Dermis blood vessel endothelial cell (primary cell): ENCODE results near the gene NFKBIE. TPM values are rescaled to one million over a fixed set of nuclear protein-coding genes. Genes with fewer than 3 reads are reported as not detected.

Experiments
- DNase-seq: peaks from one replicate; pipeline ENCODE4 v3.0.0; 2010
- total RNA-seq: library from RNA; depleted of rRNA; stranded (reverse); fragments of >200 nt; gene quantifications from 2 replicates; pipeline ENCODE4 v1.2.3, GENCODE V29; 2014

Gene NFKBIE
- total RNA-seq, 1 donor from 2014 or later, result 41.7 TPM

DNA sequence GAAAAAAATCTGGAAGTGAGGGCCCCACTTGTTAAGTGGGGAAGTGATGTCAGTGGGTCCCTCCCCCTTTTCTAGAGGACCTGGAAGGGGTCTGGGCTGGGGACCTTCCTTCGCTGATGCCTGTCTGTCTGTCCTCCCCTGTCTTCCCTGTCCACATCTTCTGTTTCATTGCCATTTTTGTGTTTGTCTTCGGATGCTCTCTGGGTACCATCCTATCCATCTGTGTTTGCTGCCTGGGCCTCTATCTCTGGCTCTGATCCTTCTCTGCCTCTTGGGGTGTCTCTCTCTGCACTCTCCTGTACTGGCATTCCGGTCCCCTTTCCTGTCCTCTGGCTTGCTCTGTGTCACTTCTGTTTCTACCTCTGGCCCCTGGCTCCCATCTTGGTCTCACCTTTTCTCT is 7.2 kb upstream of the NFKBIE start:
- no peak for DNase-seq

DNA sequence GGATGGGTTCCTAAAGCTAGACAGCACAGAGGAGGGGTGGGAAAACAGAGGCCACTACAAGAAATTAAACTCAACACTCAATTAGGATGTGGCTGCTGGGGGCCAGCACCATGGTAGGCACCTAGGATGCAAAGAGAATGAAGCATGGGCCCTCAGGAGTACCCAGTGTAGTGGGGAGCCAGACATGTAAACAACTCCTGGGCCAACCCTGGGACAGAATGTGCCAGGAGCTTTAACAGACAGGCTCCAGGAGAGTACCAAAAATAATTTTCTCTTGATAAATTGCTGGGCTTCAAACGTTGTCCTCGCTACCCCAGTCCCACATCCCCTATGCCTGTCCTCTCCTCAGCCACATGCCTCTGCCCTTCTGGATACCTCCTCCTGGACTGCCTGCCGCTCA is 6.6 kb upstream of the NFKBIE start:
- DNase-seq, result no peak

DNA sequence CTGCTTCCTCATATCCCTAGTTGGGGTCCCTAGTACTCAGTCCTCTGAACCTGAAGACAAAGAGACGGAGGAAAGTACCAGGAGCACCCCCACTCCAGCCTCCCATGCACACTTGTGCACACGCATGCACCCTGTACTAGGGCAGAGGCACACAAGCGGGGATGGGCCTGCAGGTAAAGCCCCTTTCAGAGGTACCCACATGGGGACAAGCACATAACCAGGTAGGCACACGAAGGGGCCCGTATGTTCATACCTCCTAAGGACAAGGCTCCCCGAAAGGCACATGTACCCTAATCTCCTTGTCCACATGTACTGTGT is 6.0 kb upstream of the NFKBIE start:
- no peak for DNase-seq

DNA sequence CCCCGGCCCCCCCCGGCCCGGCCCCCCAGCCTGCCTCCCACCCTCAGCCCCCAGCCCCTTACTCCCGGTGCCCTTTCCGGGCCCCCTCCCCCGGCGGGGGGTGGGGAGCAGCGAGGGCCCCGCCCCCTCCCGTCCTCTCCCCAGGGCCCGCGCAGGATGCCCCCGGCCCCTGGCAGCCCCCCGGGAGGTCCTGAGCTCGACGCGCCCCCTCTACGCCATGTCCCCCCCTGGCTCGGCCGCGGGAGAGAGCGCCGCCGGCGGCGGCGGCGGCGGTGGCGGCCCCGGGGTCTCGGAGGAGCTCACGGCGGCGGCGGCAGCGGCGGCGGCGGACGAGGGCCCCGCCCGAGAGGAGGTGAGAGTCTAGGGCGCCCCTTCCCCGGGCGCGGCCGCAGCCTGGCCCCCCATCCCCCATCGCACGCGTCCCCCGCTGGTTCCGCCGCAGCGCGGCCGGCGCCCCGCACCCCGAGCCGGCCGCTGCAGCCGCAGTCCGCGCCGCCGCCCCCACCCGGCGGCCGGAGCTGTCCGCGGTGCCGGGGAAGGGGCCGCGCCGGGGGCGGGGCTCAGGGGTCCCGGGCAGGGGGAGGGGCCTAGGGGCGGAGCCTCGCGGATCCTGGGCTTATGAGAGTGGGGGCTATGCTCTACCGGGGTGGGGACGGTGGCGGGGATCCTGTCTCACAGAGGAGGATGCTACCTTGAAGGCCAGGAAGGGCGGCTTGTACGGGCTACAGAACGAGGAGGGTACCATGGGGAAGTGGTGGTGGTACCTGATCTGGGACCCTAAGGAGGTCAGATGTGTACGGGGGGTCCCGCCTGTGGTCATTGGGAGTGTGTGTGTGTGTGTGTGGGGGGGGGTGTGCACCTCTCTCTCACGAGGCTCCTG is 5.4 kb upstream of the NFKBIE start:
- DNase-seq, result no peak

DNA sequence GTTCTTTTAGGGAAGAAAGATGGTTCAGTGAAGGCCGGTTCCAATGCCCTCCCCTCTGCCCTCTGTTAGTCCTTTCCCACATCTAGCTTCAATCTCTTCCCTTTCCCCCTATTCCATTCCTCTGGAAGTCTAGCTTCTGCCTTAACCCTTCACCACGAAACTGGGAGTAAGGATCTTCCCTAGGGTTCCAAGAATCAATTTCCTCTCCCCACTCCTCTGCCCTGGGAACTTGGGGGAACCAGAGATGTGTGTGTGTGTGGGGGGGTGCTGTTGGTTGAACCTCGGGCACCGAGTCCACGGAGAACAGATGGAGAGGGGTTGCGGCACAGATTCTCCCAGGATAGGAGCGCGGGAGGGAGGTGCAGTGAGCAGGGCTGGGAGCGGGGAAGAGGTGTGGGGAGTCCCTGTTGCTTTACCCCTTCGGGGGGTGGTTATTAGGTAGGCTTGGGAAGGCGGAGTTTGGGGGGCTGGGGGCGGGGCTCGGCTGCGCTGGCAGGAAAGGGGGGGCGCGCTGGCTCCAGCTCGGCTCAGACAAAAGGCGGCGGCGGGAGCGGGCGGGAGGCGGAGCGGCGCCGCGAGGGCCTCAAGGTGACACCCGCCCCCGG is 4.7 kb upstream of the NFKBIE start, which contains the start of gene TMEM151B:
Gene TMEM151B (plus strand): TSS at position 530 of the 605 bp plus-strand sequence. CDS start 293 bp downstream, outside the sequence.
- no peak for DNase-seq

DNA sequence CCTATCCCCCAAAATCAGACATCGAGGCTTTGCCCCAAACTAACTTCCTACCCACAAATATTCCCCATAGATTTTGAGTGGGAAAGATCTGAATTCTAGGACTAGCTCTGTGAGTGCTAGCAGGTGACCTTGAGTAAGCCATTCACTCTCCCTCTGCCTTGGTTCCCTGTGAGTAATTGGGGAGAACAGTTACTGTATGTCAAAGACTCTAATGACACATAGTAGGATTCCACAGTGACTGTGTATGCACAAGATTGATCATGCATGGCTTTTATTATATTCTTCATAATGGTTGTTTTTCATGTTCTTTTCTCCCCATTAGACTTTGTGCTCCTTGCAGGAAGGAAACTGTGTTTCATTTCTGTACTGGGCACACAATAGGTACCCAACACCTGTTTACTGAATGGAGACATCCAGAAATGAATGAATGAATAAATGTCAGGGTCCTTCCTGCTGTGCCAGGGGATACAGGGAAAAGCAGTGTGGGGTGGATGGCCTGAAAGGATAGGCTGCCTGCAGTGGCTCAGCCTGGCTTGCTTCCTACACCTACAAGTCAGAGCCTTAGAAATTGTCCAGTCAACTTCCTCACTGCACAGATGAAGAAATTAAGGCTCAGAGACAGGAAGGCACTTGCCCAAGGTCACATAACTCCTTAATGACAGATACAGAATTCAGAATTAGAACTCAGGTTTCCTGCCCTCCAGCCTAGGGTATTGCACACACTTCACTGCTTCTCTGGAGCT is 4.0 kb upstream of the NFKBIE start:
- DNase-seq, result no peak

DNA sequence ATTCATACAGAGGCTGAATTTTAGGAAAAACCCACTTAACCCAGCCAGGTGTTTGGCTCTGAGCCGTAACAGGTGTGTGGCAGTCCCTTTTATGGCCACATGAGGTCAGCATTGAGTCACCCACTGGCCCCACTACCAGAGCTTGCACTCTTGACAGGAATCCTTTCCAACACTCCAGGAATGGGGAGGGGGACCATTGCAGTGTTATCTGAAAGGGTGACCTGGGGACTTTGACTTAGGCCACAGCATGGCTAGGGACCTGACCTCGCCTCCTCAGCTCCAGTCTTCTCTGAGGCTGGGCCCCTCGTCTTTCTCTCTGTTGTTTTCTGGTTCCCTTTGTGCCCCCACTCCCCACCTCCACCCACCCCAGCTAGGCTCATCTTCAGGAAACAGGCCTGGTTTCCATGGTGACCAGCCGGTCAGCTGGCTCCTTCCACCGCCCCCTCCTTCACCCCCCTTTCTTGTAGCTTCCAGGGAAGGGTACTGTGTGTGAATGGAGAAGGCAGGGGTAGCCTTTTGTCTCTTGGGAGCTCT is 2.8 kb upstream of the NFKBIE start:
- peak; percentile 78 for DNase-seq

DNA sequence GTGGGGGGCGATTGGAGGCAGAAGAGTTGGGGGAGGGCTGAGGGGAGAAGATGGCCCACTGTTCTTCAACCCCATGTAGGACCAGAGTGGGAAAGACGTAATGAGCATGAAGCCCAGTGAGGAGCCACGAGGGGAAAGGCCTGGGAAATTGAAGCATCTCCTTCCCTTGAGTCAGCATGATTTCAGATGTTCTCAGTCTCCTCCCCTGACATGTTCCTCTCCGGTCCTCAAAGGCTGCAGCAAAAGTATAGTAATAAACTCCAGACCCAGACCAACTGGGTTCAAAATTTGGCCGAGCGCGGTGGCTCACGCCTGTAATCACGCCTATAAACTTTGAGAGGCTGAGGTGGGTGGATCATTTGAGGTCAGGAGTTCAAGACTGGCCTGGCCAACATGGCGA is 1.9 kb upstream of the NFKBIE start:
- no peak for DNase-seq

DNA sequence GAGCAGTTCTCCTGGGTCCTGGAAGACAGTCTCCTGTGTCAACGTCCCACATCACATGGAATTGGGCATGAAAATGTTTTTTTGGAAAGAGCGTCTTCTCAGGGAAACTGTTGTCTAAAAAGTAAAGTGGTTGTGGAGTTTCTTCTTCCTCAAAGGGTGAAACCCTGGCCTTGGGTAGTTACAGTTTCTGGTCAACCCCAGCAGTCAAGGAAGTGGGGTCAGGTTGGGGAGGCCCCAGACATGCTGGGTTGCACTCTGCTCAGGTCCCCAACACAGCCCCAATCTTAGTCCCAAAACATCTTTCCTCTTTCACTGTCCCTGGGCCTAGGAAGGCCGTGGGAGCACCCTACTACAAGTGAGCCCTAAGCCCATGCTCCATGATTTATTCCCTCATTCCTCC is 996 bp upstream of the NFKBIE start:
- no peak for DNase-seq

DNA sequence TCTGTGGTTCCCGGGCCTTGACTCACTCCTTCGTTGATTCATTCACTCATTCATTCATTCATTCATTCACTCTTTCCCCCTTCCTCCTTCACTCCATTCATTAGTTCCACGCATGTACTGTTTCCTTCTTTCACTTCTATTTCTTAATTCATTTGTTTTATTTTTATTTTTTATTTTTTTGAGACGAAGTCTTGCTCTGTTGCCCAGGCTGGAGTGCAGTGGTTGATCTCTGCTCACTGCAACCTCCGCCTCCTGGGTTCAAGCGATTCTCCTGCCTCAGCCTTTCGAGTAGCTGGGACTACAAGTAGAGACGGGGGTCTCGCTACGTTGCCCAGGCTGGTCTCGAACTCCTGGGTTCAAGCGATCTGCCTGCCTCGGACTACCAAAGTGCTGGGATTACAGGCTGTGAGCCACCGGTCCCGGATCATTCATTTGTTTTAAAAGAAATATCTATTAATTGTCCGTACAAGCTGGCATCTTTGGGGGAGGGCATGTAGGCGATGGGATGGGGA is 427 bp upstream of the NFKBIE start:
- DNase-seq, result no peak

DNA sequence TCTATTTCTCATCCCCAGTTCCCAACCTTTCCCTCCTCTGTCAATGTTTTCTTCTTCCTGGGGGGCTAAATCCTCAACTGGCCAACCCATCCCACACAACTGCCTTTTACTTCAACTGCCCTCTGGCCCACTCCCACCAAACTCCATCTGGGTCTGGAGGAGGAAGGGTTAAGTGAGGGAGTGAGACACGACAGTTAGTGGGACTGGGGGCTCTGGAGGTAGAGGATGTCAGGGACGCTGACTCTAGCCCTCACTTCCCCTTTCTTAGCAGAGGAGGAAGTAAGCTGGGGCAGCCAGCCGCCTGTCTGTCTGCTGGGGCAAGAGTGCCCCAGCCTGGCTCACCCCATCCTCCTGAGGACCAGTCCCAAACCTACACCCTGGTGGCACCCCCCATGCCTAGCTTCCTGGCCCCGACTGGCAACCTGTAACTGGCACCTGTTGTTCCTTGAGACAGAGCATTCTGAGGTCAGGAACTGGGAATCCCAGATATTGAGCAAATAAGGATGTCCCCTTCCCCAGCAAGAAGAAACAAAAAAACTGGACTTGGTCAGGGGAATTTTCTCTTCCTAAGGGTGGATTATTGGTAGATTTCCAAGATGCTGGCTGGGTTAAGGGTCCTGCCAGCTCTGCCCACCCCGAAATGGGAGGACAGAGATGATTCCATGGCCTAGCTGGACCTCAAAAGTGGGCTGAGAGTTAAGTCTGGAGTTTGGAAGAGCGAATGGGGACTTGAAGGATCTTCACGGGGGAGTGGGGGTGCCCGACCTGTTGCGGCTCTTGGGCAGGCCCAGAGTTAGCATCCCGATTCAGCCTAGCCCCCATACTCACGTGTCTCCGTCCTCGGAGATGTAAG is 971 bp downstream of the NFKBIE start:
- DNase-seq, result no peak

DNA sequence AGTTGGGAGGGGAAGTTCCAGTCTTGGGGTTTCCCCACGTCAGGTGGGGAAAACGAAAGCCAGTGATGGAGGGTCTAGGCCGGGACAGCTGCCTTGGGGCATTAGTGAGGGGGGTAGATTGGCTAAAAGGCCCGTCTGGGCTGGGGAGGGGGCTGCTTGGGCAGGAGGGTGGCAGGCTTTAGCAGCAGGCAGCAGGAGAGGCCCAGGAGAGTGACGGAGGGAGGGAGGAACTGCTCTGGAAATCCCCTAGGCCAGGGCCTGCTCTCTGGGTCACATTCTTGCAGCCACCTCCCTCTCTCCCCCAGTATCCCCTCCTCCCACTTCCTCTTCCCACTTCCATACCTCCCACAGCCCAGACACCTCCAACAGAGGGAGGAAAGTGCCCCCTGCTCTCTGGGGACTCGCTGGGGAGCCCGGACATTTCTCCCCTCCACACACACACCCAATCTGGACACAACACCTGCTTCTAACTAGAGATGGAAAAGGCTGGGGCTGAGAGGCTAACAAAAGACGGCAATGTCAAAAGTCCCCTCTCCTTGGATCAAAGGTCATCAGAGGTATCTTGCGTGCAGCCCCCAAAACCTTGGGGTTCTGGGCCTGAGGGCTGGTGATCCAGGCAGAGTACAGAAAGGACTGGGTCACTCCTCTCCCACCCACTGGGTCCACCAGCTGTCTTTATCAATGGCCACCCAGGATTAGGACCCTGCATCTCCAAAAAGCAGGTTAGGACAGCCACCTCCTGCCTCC is 1.8 kb downstream of the NFKBIE start:
- DNase-seq, result peak; percentile 48

DNA sequence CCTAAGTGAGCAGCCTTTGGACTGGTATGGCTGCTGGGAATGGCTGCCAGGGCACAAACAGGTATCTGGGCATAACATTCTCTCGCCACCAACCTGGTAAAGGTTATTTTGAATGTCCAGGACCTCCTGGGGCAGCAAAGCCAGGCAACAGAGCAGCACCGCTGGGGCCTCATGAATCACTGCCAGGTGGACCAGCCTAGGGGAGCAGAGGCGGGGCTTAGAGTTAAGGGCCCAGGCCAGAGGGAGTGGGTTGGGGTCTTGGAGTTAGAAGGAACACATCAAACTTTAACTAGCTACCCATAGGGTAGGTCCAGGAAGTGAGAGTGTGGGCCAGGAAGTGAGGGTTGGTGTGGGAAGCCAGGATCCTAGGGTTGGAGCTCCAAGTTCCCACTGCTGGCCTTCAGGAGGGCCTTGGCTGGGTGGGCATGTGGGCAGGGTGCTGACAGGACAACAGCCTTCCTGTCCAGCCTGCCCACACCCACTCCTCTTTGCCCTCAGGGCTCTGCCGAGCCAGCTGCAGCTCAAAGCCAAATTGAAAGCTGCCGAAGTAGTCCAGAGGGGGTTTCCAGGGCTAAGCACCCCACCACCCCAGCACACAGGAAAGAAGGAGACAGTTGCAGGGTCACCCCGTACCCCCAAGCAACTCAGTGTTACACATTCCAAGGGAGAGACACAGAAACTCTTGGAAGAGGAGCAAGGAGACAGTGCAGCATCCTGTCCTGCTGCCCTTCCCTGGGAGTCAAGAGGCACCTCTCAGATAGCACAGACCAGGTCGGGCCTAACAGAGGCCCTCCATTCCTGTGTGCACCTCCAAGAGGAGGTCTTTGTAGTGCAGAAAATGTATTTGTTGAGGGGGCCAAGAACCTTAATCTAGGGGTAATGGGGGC is 2.6 kb downstream of the NFKBIE start:
- DNase-seq, result no peak

DNA sequence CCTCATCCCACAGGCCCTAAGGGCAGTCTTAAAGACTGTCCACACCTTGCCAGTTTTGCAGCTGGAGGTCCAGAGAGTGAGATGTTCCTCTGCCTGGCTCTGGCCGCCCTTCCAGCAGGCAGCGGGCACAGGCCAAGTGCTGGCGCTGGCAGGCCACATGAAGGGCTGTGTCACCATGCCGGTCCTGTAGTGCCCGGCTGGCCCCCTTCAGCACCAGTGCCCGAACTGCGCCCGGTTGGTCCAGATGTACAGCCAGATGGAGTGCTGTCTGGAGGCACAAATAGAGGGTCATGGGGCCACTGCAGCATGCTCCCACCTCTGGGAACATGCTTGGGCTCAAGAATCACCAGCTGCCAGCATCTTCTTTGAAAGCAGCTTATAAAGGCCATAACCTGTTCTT is 3.8 kb downstream of the NFKBIE start:
- no peak for DNase-seq

DNA sequence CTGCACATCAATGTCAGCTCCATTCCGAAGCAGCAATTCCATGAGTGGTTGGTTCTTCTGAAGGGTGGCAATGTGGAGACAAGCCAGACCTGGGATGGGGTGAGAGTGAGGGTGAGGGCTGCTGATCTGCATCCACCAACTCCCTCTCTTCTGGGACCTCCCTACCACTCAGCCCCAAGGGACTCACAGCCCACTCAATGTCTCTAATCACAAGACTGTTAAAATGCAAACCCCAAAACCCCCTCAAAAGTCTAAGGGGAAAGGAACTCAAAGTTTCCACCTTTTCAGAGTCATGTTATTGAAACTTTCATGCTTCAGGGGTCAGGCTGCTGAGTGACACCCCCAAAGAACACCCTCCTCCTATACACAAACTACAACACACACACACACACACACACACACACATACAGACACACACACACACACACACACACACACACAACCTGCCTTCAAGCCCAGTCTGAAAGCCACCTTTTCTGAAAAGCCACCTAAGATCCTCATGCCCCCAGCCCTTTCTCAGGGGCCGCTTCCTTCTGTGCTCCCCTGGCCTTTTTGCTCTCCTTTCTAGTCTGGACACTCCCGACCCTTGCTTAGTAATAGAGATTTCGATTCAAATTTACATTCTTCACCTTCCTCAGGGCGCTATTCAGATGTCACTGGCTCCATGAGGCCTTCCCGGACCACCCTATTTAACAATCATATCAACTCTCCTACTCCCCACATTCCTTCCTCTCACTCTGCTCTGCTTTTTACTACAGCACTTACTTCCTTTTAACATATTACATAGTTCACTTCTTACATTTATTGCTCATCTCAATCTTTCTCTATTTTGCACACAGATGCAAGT is 4.7 kb downstream of the NFKBIE start:
- no peak for DNase-seq

DNA sequence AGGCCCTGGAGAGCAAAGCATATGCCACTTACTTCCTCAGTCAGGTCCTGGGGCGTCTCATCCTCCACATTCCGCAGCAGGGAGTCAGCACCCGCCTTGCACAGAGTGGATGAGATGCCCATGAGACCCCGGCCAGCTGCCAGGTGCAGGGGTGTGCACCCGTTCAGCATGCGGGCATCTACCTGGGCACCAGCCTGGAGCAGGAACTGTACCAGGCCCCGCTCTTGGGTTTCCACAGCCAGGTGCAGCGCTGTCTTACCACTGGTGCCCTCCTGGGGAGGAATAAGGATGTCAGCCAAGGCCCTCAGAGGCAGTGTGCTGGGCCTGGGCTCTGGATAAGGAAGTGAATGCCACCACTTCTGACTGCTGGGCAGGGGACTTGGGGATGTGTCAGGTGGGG is 5.3 kb downstream of the NFKBIE start:
- no peak for DNase-seq

DNA sequence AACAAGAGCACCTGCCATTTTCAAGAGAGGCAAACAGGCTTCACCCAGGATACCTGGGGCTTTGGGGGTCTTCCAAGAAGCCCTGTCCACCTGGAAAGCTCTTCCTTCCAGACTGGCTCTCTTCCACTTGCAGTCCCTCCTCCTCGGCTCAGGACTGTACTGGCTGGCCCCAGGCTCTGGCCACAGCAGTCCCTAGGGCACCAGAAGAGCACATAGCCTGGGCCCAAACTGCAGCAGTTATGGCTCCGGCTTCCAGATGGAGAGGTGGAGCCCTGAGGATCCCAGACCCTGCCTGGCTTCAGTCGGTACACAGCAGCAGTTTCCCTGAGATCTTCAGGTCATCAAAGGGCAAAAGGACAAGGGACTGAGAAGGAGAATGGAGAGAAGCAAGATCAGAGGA is 6.4 kb downstream of the NFKBIE start:
- no peak for DNase-seq

DNA sequence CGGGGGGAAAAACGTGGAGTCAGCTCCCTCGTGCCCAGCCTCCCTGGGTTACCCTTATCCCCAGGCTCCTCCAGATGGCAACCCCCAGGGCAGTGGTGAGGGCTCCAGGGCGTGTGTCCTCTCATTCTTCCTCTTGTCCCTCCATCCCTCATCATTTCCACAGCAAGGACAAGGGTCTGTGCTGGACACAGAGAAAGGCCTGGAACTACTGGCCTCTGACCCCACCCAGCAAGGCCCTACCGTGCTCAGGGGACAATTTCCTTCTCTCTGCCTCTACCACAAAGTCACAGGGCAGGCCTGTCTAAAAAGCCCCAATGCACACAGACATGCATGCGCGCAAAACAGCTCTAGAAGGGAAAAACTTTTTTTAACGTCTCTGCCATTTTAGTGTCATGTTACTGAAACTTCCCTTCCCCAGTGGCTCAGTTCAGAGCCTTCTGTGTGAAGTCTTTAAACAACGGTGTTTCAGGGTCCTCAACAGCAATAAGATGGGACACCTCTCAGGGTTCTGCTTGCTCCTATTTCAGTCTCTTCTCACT is 7.0 kb downstream of the NFKBIE start:
- no peak for DNase-seq

DNA sequence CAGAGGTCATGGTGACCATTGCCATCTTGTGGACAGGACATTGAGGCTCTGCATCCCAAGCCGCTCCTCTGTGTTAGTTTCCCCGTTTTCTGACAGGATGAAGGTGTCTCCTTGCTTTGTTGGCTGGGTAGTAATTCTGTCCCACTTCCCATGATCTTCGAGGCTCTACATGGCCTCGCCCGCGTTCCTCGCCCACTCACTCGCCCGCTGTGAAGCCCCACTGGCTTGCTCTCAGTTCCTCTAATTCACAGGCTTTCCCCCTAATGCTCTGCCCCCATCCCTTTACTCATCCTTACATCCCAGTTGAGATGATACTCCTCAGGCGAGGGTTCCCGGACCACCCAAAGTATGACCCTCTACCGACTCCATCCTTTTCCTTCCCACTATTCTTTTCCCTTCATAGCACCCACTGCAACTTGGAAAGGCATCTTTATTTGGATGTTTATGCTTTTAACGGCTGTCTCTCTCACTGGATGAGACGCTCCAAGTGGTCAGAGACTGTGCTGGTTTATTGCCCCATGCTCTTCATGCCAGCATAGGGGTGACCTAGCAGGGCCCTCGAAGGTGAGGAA is 7.5 kb downstream of the NFKBIE start:
- DNase-seq, result no peak
